Psoas muscle (tissue), 8 donors: ENCODE results near the gene FGB. TPM values are rescaled to one million over a fixed set of nuclear protein-coding genes. Genes with fewer than 3 reads are reported as not detected.

ENCODE experiments used
- ATAC-seq, 4 donors: fragments of 200-7000 bp; cut with Tn5 transposase; one replicate each; pipeline ENCODE4 v1.9.1; 2020; ENCODE audit warnings: moderate library complexity in 3 of 4, mild to moderate bottlenecking in 2 of 4
- DNase-seq, 2 donors: peaks; one replicate each; pipeline ENCODE4 v3.0.0-alpha.2; 2020
- H3K27ac ChIP-seq: fragments of 200-600 bp; one replicate; pipeline ENCODE4 v1.8.0; 2022
- H3K27me3 ChIP-seq, 3 donors: fragments of 200-600 bp in 1 of 3; one replicate each; pipeline versions ENCODE4 v1.6.1 to v1.8.0; 2013 to 2022; ENCODE audit warnings: low read length in 2 of 3, mild to moderate bottlenecking in 2 of 3, moderate library complexity in 1 of 3; ENCODE audit not compliant: insufficient read depth in 3 of 3
- H3K36me3 ChIP-seq, 2 donors: fragments of 200-600 bp in 1 of 2; one replicate each; pipeline versions ENCODE4 v1.6.1 to v1.8.0; 2013 to 2022; ENCODE audit warnings: low read depth in 1 of 2, mild to moderate bottlenecking in 1 of 2, moderate library complexity in 1 of 2; ENCODE audit not compliant: insufficient read depth in 1 of 2
- H3K4me1 ChIP-seq: fragments of 200-600 bp; one replicate; pipeline ENCODE4 v1.8.0; 2022
- H3K4me3 ChIP-seq: fragments of 200-600 bp; one replicate; pipeline ENCODE4 v1.8.0; 2022; ENCODE audit warnings: mild to moderate bottlenecking
- H3K9me3 ChIP-seq: fragments of 200-600 bp; one replicate; pipeline ENCODE4 v1.8.0; 2022
- WGBS, 3 donors: extraction: QIAGEN DNeasy Blood & Tissue Kit; methylation state at CpG; one replicate each; pipeline versions ENCODE4 v1.1.6 to v1.1.7; 2013; 5-methylcytosine and 5-hydroxymethylcytosine counted together
- intact Hi-C, 2 donors: fragments of 100-400 bp; cut with DNase I; formaldehyde crosslinking; loops; one replicate each; pipeline versions ENCODE4 v1.11.0 to v1.14.2; 2022
- polyA plus RNA-seq, 3 donors: library from polyadenylated mRNA; stranded (reverse); fragments of 200-250 nt; gene quantifications; one replicate each; pipeline ENCODE4 v1.2.3, GENCODE V29; 2013
- total RNA-seq, 4 donors: library from RNA; stranded (reverse); fragmentation: NEBNext Ultra II Directional in 2 of 4; extraction: Animal tissue kit (Norgen Biotek cat#: 25700) in 2 of 4; gene quantifications; one replicate each; pipeline versions ENCODE4 v1.2.1 to v1.2.4, GENCODE V29; 2021 to 2023
- TF ChIP-seq, protein P1 (sequence below): fragments of 200-600 bp; IDR thresholded peaks from one replicate; pipeline ENCODE4 v1.8.0; 2022; ENCODE audit warnings: antibody characterized with exemption
- donor health status: healthy with polysubstance abuse.
- donor health status: DM: no; HTN: no; CAD: no; lungs with moderate emphysema.
- donor health status: Bipolar disorder and iron deficiency.
- donor health status: healthy.
- donor health status: DM: yes; HTN: yes; CAD: no.
- donor health status: DM: no; HTN: no; CAD: no.
- donor health status: DM: no; HTN: no; CAD: no.
- donor health status: DM: yes; HTN: yes; CAD: no.

The FGB gene
- total and polyA plus RNA-seq, 7 donors, result 0.54 to 0.77 TPM; not detected in 5

DNA sequence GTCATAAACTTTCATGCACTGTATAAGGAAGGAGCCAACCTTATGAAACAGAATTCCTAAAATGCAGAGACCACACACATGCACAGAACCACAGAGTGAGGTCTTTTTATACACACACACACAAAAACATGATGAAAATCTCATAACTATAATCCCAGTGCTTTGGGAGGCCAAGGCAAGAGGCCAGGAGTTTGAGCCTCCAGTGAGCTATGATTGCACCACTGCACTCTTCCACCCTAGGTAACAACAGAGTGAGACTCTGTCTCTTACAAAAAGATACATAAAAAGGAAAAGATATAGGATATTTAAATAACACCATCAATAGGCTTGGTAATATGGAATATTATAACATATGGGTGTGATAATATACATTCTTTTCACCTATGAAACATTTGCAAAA is 17.1 kb downstream of the FGB start:
- H3K27ac ChIP-seq, result no peak overlapping the region
- DNase-seq, result no peak
- peaks cover 0 to 2% (median 0%) of the 10 kb centered on the region in 3 donors for H3K27me3 ChIP-seq
- H3K9me3 ChIP-seq, result no peaks in the 10 kb centered on the region
- TF ChIP-seq, protein P1, sequence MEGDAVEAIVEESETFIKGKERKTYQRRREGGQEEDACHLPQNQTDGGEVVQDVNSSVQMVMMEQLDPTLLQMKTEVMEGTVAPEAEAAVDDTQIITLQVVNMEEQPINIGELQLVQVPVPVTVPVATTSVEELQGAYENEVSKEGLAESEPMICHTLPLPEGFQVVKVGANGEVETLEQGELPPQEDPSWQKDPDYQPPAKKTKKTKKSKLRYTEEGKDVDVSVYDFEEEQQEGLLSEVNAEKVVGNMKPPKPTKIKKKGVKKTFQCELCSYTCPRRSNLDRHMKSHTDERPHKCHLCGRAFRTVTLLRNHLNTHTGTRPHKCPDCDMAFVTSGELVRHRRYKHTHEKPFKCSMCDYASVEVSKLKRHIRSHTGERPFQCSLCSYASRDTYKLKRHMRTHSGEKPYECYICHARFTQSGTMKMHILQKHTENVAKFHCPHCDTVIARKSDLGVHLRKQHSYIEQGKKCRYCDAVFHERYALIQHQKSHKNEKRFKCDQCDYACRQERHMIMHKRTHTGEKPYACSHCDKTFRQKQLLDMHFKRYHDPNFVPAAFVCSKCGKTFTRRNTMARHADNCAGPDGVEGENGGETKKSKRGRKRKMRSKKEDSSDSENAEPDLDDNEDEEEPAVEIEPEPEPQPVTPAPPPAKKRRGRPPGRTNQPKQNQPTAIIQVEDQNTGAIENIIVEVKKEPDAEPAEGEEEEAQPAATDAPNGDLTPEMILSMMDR, result no peak
- intact Hi-C loops, result no loop called here
- H3K4me1 ChIP-seq, result no peaks in the 10 kb centered on the region
- no peak for ATAC-seq
- H3K36me3 ChIP-seq, result no peaks in the 10 kb centered on the region
- H3K4me3 ChIP-seq, result no peak overlapping the region

DNA sequence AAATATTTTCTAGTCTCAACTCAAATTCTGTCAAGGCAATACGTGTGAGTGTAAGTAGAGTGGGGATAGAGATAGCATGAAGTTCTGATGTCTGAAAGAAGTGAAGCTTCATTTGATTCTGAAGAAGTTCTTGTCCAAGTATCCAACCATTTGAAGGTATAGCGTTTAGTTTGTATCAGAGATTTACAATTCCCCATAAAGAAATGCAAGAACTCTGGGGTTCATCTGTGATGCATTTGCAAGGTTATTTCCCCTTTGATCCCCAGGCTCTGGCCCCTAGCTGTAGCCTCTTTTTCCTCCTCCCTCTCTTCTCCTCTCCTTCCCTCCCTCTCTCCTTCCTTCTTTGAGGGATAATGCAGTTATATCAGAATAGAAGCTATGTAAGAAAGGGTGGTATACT is 19.9 kb downstream of the FGB start:
- Histone ChIP-seq H3K27ac (no peak overlapping the region), H3K4me1 (no peaks in the 10 kb centered on the region), H3K27me3 (peaks cover 0 to 2% (median 0%) of the 10 kb centered on the region in 3 donors), H3K36me3 (no peaks in the 10 kb centered on the region), H3K4me3 (no peak overlapping the region), H3K9me3 (no peaks in the 10 kb centered on the region)
- intact Hi-C loops, result no loop called here
- TF ChIP-seq, protein P1, result no peak
- no peak for DNase-seq
- 37 to 86% (median 50%) methylated on average over 2 of the region's 2 CpGs for WGBS, 3 donors
- ATAC-seq, result no peak

DNA sequence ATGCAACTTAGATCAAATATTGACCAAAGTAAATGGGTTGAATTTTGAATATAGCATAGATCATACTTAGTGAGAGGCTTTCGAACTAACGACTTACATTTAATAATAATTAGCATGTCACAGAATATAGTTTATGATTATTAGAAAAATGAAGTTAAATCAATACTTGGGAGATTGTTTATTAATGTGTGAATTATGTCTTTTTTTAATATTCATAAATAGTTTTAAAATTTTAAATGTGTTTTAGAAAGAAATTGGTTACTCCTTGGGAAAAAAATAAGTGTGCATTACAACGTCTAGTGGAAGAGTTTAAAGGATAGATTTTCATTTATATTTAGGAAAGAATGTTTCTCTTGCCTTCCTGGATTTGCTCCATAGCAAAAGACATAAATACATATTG is 20.4 kb downstream of the FGB start:
- Histone ChIP-seq H3K4me1 (no peaks in the 10 kb centered on the region), H3K27ac (no peak overlapping the region), H3K36me3 (no peaks in the 10 kb centered on the region), H3K27me3 (no peaks in the 10 kb centered on the region), H3K4me3 (no peak overlapping the region), H3K9me3 (no peaks in the 10 kb centered on the region)
- intact Hi-C loops, result no loop called here
- TF ChIP-seq, protein P1, result no peak
- ATAC-seq (no peak), DNase-seq (no peak)
- 82 to 86% (median 84%) methylated on average over 3 of the region's 3 CpGs for WGBS, 3 donors

DNA sequence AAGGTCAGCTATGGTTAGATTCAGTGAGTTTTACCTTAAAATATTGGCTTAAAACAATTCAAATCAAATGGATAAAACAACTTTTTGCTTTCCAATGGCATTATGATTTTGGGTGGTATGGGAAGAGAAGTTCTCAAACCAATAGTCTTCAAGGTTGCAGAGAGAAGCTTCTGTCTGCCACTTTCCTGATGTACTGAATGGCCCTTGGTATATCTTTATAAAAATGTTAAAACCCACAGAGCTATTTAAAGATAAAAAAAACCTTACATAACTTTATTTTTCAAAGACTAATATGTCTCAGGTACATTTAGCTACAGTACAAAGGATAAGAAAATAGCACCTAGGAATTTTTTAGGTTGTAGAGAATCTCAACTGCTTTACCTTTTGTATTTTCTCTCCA is 20.9 kb downstream of the FGB start:
- TF ChIP-seq, protein P1, result no peak
- Histone ChIP-seq H3K27ac (no peak overlapping the region), H3K27me3 (no peaks in the 10 kb centered on the region)

DNA sequence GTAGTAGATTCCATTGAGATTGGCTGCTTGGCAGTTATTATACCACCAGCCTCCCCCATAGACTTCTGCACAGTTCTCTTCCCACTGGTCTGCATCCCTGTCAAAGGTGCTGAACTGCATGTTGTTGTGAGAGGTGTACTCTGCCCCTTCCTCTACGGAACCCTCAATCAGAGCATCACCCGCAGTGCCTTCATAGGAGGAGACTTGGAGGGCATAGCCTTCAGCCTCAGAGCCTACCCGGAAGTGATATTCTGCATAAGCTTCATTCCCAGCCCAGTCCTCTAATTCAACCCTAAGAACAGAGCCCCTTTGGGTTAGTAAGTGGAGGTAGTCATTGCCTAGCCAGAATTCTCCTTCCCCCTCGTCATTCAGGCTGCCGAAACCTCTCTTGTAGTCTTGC is 21.4 kb downstream of the FGB start:
- no peak overlapping the region for H3K27ac ChIP-seq
- no peaks in the 10 kb centered on the region for H3K4me1 ChIP-seq
- no peaks in the 10 kb centered on the region for H3K9me3 ChIP-seq
- DNase-seq, result no peak
- H3K27me3 ChIP-seq, result no peaks in the 10 kb centered on the region
- WGBS, 3 donors, result 84 to 90% (median 84%) methylated on average over 5 of the region's 5 CpGs
- TF ChIP-seq, protein P1, result no peak
- no peak for ATAC-seq
- intact Hi-C loops, result no loop called here
- H3K4me3 ChIP-seq, result no peak overlapping the region
- H3K36me3 ChIP-seq, result no peaks in the 10 kb centered on the region

More for the DNA sequence above, 20.9 kb downstream of the FGB start:
- no peaks in the 10 kb centered on the region for H3K9me3 ChIP-seq
- no peaks in the 10 kb centered on the region for H3K36me3 ChIP-seq
- no peaks in the 10 kb centered on the region for H3K4me1 ChIP-seq
- intact Hi-C loops, result no loop called here
- DNase-seq (no peak), ATAC-seq (no peak)
- no peak overlapping the region for H3K4me3 ChIP-seq
